Calu3 (cell line): ENCODE results near the gene BMP6. TPM values are rescaled to one million over a fixed set of nuclear protein-coding genes. Genes with fewer than 3 reads are reported as not detected.

Source experiments
- BruUV-seq: library from RNA; stranded (reverse); fragments of 400-500 nt; replicated peaks from 2 replicates; lab custom pipeline; 2021; lab: Mats Ljungman, UMichigan
- CTCF ChIA-PET: fragments of 300-600 bp; sonication (Branson Sonifier 250); formaldehyde crosslinking; loops from one replicate; lab custom pipeline; 2022; ENCODE audit warnings: antibody characterized with exemption; lab: Charles Lee
- DNase-seq: peaks from one replicate; pipeline ENCODE4 v3.0.0; 2022
- H3K27ac Mint-ChIP-seq: one replicate; pipeline ENCODE4 v1.8.0; 2022; ENCODE audit warnings: mixed read lengths; ENCODE audit not compliant: unreplicated experiment
- H3K27me3 Mint-ChIP-seq: one replicate; pipeline ENCODE4 v1.8.0; 2022; ENCODE audit warnings: mixed read lengths; ENCODE audit not compliant: unreplicated experiment
- H3K36me3 Mint-ChIP-seq: one replicate; pipeline ENCODE4 v1.8.0; 2022; ENCODE audit warnings: mild to moderate bottlenecking, moderate library complexity, mixed read lengths; ENCODE audit not compliant: insufficient read depth, unreplicated experiment
- H3K4me1 Mint-ChIP-seq: one replicate; pipeline ENCODE4 v1.8.0; 2022; ENCODE audit warnings: mild to moderate bottlenecking, low read depth, mixed read lengths; ENCODE audit not compliant: unreplicated experiment
- H3K4me3 Mint-ChIP-seq: one replicate; pipeline ENCODE4 v1.8.0; 2022; ENCODE audit warnings: mild to moderate bottlenecking, low read depth, moderate library complexity, mixed read lengths; ENCODE audit not compliant: unreplicated experiment
- H3K9me3 Mint-ChIP-seq: one replicate; pipeline ENCODE4 v1.8.0; 2022; ENCODE audit warnings: low read depth, mixed read lengths; ENCODE audit not compliant: unreplicated experiment
- CTCF ChIP-seq: fragments of 200-600 bp; IDR thresholded peaks from one replicate; pipeline ENCODE4 v1.8.0; 2022; ENCODE audit warnings: antibody characterized with exemption; ENCODE audit not compliant: unreplicated experiment
- intact Hi-C: fragments of 100-400 bp; cut with micrococcal nuclease; formaldehyde crosslinking; loops from one replicate; pipeline ENCODE4 v1.10.0; 2022; ENCODE audit not compliant: unreplicated experiment
- total RNA-seq: library from RNA; stranded (reverse); gene quantifications from 2 replicates; pipeline ENCODE4 v1.2.3, GENCODE V29; 2022

Gene BMP6
- total RNA-seq, 1 experiment from 2014 or later, result 0.17 TPM

- no peaks in the 10 kb centered on the region for H3K9me3 Mint-ChIP-seq
- BruUV-seq, result no TSS peak
- H3K27ac Mint-ChIP-seq, result no peak overlapping the region
- intact Hi-C loops, result no loop called here
- peaks cover 10% of the 10 kb centered on the region for H3K4me1 Mint-ChIP-seq
- no peak for TF ChIP-seq CTCF
- no peak for DNase-seq
- H3K4me3 Mint-ChIP-seq, result no peak overlapping the region
- peaks cover 3% of the 10 kb centered on the region for H3K36me3 Mint-ChIP-seq
- no peaks in the 10 kb centered on the region for H3K27me3 Mint-ChIP-seq
- CTCF ChIA-PET, result no interaction called here
These were observed 29.8 kb upstream of the BMP6 start for GRCh38 chr6:7696061-7696460.

- BruUV-seq, result no TSS peak
- TF ChIP-seq CTCF, result no peak
- DNase-seq, result no peak
- no peaks in the 10 kb centered on the region for H3K27me3 Mint-ChIP-seq
- H3K9me3 Mint-ChIP-seq, result no peaks in the 10 kb centered on the region
- intact Hi-C loops, result no loop called here
- no peak overlapping the region for H3K27ac Mint-ChIP-seq
- H3K36me3 Mint-ChIP-seq, result peaks cover 3% of the 10 kb centered on the region
- CTCF ChIA-PET, result no interaction called here
- H3K4me3 Mint-ChIP-seq, result no peak overlapping the region
- H3K4me1 Mint-ChIP-seq, result peaks cover 7% of the 10 kb centered on the region
These were observed 28.5 kb upstream of the BMP6 start for GRCh38 chr6:7697432-7697819.

GRCh38 chr6:7697820-7698623 is 27.9 kb upstream of the BMP6 start:
- no peaks in the 10 kb centered on the region for H3K9me3 Mint-ChIP-seq
- H3K27me3 Mint-ChIP-seq, result no peaks in the 10 kb centered on the region
- intact Hi-C loops, result no loop called here
- no peak for TF ChIP-seq CTCF
- H3K36me3 Mint-ChIP-seq, result peaks cover 3% of the 10 kb centered on the region
- no TSS peak for BruUV-seq
- peak overlapping the region; percentile 34 for H3K27ac Mint-ChIP-seq
- CTCF ChIA-PET, result no interaction called here
- no peak for DNase-seq
- H3K4me1 Mint-ChIP-seq, result peaks cover under 1% of the 10 kb centered on the region
- H3K4me3 Mint-ChIP-seq, result no peak overlapping the region

- TF ChIP-seq CTCF, result no peak
- no peak overlapping the region for H3K4me3 Mint-ChIP-seq
- intact Hi-C loops, result no loop called here
- peaks cover 3% of the 10 kb centered on the region for H3K36me3 Mint-ChIP-seq
- no peaks in the 10 kb centered on the region for H3K27me3 Mint-ChIP-seq
- peaks cover 2% of the 10 kb centered on the region for H3K9me3 Mint-ChIP-seq
- H3K27ac Mint-ChIP-seq, result no peak overlapping the region
- no peaks in the 10 kb centered on the region for H3K4me1 Mint-ChIP-seq
- CTCF ChIA-PET, result no interaction called here
- no TSS peak for BruUV-seq
- no peak for DNase-seq
These were observed 24.6 kb upstream of the BMP6 start for GRCh38 chr6:7701212-7701834.
